ENCODE results near the gene TMC8. TPM values are rescaled to one million over a fixed set of nuclear protein-coding genes. Genes with fewer than 3 reads are reported as not detected.

TMC8 gene
- total RNA-seq, 2 donors from 2014 or later = 5.3 to 5.4 TPM

DNA sequence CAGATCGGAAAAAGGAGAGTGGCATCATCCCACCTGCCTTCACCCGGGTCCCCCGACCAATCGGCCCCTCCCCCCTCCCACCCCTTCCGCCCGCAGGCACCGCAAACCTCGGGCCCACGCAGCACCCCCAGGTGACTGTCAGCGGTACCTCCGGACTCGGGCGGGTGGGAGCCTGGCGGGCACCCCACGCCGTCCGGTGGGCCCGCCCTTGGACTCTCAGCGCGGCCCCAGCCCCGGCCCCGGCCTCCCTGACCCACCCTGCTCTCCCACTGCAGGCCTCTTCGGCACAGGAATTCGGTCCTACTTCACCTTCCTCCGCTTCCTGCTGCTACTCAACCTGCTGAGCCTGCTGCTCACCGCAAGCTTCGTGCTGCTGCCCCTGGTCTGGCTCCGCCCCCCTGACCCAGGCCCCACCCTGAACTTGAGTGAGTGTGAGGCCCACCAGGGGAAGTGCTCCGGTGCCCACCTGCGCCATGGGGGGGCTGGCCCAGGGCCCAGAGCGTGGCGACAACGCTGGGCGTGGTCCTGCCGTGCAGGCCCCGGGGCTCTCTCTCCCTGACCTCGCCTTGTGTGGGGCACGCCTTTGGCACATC lies 1.6 kb downstream of the TMC8 start:
- H3K36me3 ChIP-seq = no peaks in the 10 kb centered on the region
- H3K27me3 ChIP-seq = no peaks in the 10 kb centered on the region
- no peaks in the 10 kb centered on the region for H3K9me3 ChIP-seq
- peak overlapping the region in 1 of 2 donors; percentile 51 for H3K9ac ChIP-seq (ENCODE audit: low read depth in 2 of 2, low read length in 2 of 2)
- intact Hi-C loops (cut with DNase I) = no loop called here
- H3K4me1 ChIP-seq = peaks cover 19% of the 10 kb centered on the region
- H3K27ac ChIP-seq = peak overlapping the region; percentile 92
- TF ChIP-seq CTCF (IDR thresholded peaks at IDR 0.05) = no peak
- peak overlapping the region; percentile 37 for H3K4me3 ChIP-seq
- DNase-seq = peak; percentile 75

DNA sequence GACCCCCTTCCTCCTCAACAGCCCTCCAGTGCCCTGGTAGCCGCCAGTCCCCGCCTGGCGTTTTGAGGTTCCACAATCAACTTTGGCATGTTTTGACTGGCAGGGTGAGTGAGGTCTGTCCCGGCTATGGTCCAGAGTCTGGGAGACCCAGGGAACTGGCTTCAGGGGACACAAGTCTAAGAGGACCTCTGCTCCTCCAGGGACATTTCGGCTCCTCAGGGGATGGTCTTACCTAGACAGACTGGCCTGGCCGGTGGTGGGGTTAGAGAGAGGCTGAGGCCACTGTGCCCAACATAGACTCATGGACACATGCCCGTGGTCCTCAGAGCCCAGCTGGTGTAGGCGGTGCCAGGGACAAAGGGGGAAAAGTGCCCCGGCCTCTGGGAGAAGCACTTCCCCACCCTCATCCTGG lies 2.2 kb downstream of the TMC8 start:
- Histone ChIP-seq H3K9ac (ENCODE audit: low read depth in 2 of 2, low read length in 2 of 2) (peak overlapping the region in 1 of 2 donors; percentile 51), H3K27me3 (no peaks in the 10 kb centered on the region), H3K9me3 (no peaks in the 10 kb centered on the region), H3K4me1 (peaks cover 21% of the 10 kb centered on the region), H3K36me3 (no peaks in the 10 kb centered on the region), H3K4me3 (no peak overlapping the region), H3K27ac (no peak overlapping the region)
- intact Hi-C loops (cut with DNase I) = no loop called here
- no peak for TF ChIP-seq CTCF (IDR thresholded peaks at IDR 0.05)
- DNase-seq = no peak

- H3K27me3 ChIP-seq = no peaks in the 10 kb centered on the region
Measured at GRCh38 chr17:78133179-78133951, 2.8 kb downstream of the TMC8 start.

GRCh38 chr17:78133971-78134898 lies 3.7 kb downstream of the TMC8 start:
- Histone ChIP-seq H3K27ac (no peak overlapping the region), H3K27me3 (no peaks in the 10 kb centered on the region), H3K4me1 (peaks cover 21% of the 10 kb centered on the region), H3K9ac (ENCODE audit: low read depth in 2 of 2, low read length in 2 of 2) (peak overlapping the region in 1 of 2 donors; percentile 4), H3K36me3 (no peaks in the 10 kb centered on the region), H3K4me3 (no peak overlapping the region), H3K9me3 (no peaks in the 10 kb centered on the region)
- intact Hi-C loops (cut with DNase I) = no loop called here
- TF ChIP-seq CTCF (IDR thresholded peaks at IDR 0.05) = peak; percentile 63
- DNase-seq = peak; percentile 79

More at GRCh38 chr17:78133179-78133951, 2.8 kb downstream of the TMC8 start:
- intact Hi-C loops (cut with DNase I) = no loop called here
- H3K27ac ChIP-seq = no peak overlapping the region
- peaks cover 21% of the 10 kb centered on the region for H3K4me1 ChIP-seq
- no peaks in the 10 kb centered on the region for H3K36me3 ChIP-seq
- no peak for DNase-seq
- H3K4me3 ChIP-seq = no peak overlapping the region
- no peak for TF ChIP-seq CTCF (IDR thresholded peaks at IDR 0.05)
- H3K9ac ChIP-seq (ENCODE audit: low read depth in 2 of 2, low read length in 2 of 2) = peak overlapping the region in 1 of 2 donors; percentile 51
- no peaks in the 10 kb centered on the region for H3K9me3 ChIP-seq

- DNase-seq = no peak
- Histone ChIP-seq H3K4me1 (peaks cover 21% of the 10 kb centered on the region), H3K9ac (ENCODE audit: low read depth in 2 of 2, low read length in 2 of 2) (no peak overlapping the region), H3K27me3 (no peaks in the 10 kb centered on the region), H3K9me3 (no peaks in the 10 kb centered on the region), H3K36me3 (no peaks in the 10 kb centered on the region), H3K4me3 (no peak overlapping the region), H3K27ac (no peak overlapping the region)
- TF ChIP-seq CTCF (IDR thresholded peaks at IDR 0.05) = no peak
- intact Hi-C loops (cut with DNase I) = no loop called here
Measured at GRCh38 chr17:78134899-78135385, 4.4 kb downstream of the TMC8 start.
